SKM-1 (cell line): ENCODE results near the gene PRRG2.

Experiments
- DNase-seq: peaks from one replicate; lab custom pipeline; 2025; ENCODE audit not compliant: unreplicated experiment; lab: John Stamatoyannopoulos, UW

The PRRG2 gene

GRCh38 chr19:49556412-49557398, 24.4 kb upstream of the PRRG2 start:
- DNase-seq: no peak

- DNase-seq: no peak
Observed at GRCh38 chr19:49557641-49558325, 23.3 kb upstream of the PRRG2 start.

GRCh38 chr19:49558591-49558990, 22.5 kb upstream of the PRRG2 start:
- DNase-seq: no peak

- DNase-seq: no peak
Observed at GRCh38 chr19:49559443-49559842, 21.7 kb upstream of the PRRG2 start.

GRCh38 chr19:49559928-49560327, 21.2 kb upstream of the PRRG2 start:
- no peak for DNase-seq

- no peak for DNase-seq
Observed at GRCh38 chr19:49560358-49560900, 20.7 kb upstream of the PRRG2 start.

DNA sequence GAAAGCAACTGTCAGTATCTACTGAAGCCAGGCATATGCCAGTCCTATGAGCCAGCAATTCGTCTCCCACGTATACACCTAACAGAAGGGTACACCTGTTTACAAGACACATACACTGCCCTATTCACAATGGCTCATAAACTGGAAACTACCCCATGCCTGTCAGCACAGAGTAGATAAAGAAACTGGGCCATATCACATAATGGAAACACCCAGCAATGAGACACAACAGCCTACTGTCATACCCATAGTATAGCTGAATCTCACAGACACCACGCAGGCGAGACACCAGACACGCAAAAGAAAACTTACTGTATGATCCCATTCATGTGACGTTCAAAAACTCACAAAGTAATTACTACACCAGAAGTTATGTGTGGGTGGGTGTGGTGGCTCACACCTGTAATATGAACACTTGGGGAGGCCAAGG, 16.5 kb upstream of the PRRG2 start:
- DNase-seq: no peak

GRCh38 chr19:49565261-49565660, 15.9 kb upstream of the PRRG2 start:
- DNase-seq: no peak

DNA sequence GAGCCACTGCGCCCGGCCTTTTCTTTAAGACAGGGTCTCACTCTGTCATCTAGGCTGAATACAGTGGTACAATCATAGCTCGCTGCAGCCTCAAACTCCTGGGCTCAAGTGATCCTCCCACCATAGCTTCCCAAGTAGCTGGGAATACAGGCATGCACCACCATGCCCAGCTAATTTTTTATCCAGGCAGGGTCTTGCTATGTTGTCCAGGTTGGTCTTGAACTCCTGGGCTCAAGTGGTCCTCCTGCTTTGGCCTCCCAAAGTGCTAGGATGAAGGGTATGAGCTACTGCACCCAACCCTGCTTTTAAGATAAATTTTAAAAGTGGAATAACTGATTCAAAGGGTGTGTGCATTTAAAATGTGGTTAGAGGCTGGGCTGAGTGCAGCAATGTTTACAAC, 14.8 kb upstream of the PRRG2 start:
- no peak for DNase-seq

DNA sequence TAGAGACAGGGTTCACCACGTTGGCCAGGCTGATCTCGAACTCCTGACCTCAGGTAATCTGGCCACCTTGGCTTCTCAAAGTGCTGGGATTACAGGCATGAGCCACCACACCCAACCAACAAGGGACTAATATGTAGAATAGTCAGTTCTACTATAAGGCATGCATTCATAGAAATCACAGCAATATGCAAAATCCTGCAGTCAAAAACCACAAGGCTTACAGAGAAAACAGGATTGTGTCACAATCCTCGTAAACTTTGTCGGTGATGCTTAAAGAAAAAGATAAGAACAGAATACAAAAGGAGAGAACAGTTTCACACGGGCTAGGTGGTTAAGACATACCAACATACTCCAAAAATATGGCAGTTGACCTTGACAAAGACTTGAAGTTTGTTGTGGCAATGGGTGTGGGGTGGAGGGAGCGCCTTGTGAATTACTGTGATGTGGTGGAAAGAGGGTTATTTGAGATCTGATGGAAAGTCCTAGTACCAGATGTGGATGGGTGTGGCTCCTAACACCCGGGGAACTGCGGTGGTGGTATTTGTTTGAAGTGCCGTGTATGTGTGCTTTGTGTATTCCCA, 13.2 kb upstream of the PRRG2 start:
- DNase-seq: no peak

GRCh38 chr19:49570138-49570856, 10.8 kb upstream of the PRRG2 start:
- DNase-seq: peak; percentile 72

DNA sequence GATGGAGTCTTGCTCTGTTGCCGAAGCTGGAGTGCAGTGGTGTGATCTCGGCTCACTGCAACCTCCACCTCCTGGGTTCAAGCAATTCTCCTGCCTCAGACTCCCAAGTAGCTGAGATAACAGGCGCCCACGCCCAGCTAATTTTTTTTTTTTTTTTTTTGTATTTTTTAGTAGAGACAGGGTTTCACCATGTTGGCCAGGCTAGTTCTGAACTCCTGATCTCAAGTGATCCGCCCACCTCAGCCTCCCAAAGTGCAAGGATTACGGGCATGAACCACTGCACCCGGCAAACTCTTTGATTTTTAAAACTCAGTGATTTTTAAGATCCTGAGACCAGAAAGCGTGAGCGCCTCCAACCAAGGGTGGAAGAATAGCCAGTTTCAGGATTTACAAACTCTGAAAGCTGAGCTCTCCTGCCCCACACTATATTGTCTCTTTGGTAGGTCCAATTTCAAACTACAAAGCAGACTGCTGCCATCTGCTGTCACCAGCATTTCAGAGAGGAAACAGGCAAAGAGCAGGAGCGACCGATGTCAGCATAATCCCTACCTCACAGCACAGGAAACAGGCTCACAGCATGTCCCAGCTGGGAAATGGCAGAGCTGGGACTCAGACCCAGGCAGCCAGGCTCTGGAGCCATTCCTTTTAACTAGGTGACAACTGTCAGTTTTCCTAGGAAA, 10.0 kb upstream of the PRRG2 start:
- no peak for DNase-seq

DNA sequence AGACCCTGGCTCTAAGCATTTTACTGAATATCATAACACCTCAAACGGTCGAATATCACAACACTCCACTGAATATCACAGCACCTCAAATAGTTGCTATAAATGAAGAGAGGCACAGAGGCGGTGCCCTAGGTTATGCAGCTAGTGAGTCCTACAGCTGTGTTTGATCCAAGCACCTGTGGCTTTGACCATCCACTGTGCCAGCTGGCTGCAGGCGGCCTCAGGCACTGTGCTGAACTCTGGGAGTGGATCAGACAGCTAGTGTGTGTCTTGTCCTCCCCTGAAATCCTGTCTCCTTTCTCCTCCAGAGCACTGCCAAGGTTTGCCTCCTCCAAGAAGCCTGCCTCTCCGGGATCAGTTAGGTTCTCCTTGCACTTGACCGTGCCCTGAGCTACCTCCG, 8.1 kb upstream of the PRRG2 start:
- DNase-seq: no peak

- DNase-seq: no peak
Observed at GRCh38 chr19:49573425-49573824, 7.7 kb upstream of the PRRG2 start.

DNA sequence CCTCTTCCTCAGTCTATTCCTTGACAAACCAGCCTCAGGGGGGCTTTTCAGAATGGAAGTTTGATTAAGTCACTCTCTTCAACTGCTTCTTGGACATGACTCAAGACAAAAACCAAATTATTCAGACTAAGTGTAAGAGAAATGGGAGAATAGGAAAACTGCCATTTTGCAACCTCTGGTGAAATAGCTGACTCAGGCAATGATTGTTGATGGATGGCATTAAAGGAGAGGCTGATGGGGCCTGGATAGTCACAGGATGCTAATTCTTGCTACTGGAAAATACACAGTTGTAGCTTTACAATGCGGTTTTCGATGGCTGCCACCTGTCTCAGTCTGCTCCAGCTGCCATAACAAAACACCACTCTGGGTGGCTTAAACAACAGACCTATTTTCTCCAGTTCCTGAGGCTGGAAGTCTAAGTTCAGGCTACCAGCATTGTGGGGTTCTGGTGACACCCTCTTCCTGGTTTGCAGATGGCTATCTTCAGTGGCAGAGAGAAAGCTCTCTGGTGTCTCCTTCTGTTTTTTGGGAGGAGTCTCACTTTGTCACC, 6.8 kb upstream of the PRRG2 start:
- no peak for DNase-seq

DNA sequence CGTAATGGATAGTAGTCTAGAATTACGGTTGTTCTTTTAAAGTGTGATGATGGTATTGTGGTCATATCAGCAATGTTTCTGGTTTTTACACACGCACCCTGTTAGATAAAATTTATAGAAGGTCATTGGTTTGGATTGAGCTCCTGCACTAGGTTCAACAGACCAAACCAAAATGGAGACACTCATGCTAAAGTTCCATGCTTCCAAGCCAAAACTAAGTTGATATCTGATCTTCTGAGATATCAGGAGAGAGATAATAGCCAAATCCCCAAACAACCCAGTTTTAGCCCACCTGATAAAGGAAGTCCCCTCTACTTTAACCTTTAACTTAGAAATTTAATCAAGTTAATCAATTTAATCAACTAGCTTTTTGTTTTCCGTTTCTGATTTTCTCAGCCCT, 1.9 kb upstream of the PRRG2 start:
- DNase-seq: no peak

GRCh38 chr19:49579947-49580263, 1.2 kb upstream of the PRRG2 start:
- DNase-seq: no peak

- DNase-seq: peak; percentile 50
Observed at GRCh38 chr19:49580264-49581006, 681 bp upstream of the PRRG2 start, which contains the start of gene NOSIP. Gene NOSIP (minus strand): TSS chr19:49580556. CDS start chr19:49560691, 19,865 bp downstream.

GRCh38 chr19:49583239-49583638, 2.1 kb downstream of the PRRG2 start:
- no peak for DNase-seq
